ENCODE measurements around the gene CEP104.

GRCh38 chr1:3778590-3779264 is 78.3 kb downstream of the CEP104 start:
- no peak for TF ChIP-seq CTCF (IDR thresholded peaks at IDR 0.05; ENCODE audit: low read depth, low read length, poor library complexity, severe bottlenecking)
- TF ChIP-seq EZH2phosphoT487 (IDR thresholded peaks at IDR 0.05; ENCODE audit: borderline replicate concordance, low read length): no peak

All from DOHH2 (cell line).